Osteoblast (primary cell): Measurements from ENCODE around the gene MACROH2A1. TPM values are rescaled to one million over a fixed set of nuclear protein-coding genes. Genes with fewer than 3 reads are reported as not detected.

ENCODE experiments used
- DNase-seq: peaks from one replicate; pipeline ENCODE4 v3.0.0; 2011; ENCODE audit warnings: low spot score, mixed read lengths; ENCODE audit not compliant: insufficient read length; ENCODE audit errors: missing footprints
- H2AFZ ChIP-seq: 2 replicates; pipeline ENCODE4 v1.6.0; 2011; ENCODE audit warnings: mild to moderate bottlenecking, low read length
- H3K27ac ChIP-seq: 2 replicates; pipeline ENCODE4 v1.5.1; 2011; ENCODE audit warnings: mild to moderate bottlenecking, low read depth, low read length, moderate library complexity
- H3K27me3 ChIP-seq: 2 replicates; pipeline ENCODE4 v1.6.0; 2012; ENCODE audit warnings: mild to moderate bottlenecking, control low read depth, inconsistent platforms, low read length, moderate library complexity; ENCODE audit not compliant: insufficient read depth
- H3K36me3 ChIP-seq: 2 replicates; pipeline ENCODE4 v1.5.1; 2011; ENCODE audit warnings: mild to moderate bottlenecking, low read length, control low read depth, moderate library complexity; ENCODE audit not compliant: insufficient read depth
- H3K4me1 ChIP-seq: 2 replicates; pipeline ENCODE4 v1.5.1; 2011; ENCODE audit warnings: mild to moderate bottlenecking, low read length, control low read depth, moderate library complexity; ENCODE audit not compliant: insufficient read depth
- H3K4me2 ChIP-seq: 2 replicates; pipeline ENCODE4 v1.6.0; 2011; ENCODE audit warnings: mild to moderate bottlenecking, low read length; ENCODE audit not compliant: insufficient read depth
- H3K4me3 ChIP-seq: fragments of 200-600 bp; sonication (generic); 3 replicates; pipeline ENCODE4 v1.5.1; 2012; ENCODE audit warnings: mild to moderate bottlenecking, low read length, inconsistent platforms; ENCODE audit not compliant: insufficient read depth
- H3K79me2 ChIP-seq: 2 replicates; pipeline ENCODE4 v1.6.0; 2012; ENCODE audit warnings: mild to moderate bottlenecking, low read length, control low read depth, inconsistent platforms; ENCODE audit not compliant: insufficient read depth
- H3K9me3 ChIP-seq: 2 replicates; pipeline ENCODE4 v1.5.1; 2011; ENCODE audit warnings: low read depth, low read length, control low read depth
- H4K20me1 ChIP-seq: 2 replicates; pipeline ENCODE4 v1.6.0; 2012; ENCODE audit warnings: mild to moderate bottlenecking, low read length, control low read depth; ENCODE audit not compliant: insufficient read depth
- total RNA-seq: library from RNA; depleted of rRNA; stranded (reverse); fragments of >200 nt; gene quantifications from 2 replicates; pipeline ENCODE4 v1.2.3, GENCODE V29; 2012
- TF ChIP-seq, protein P1 (sequence below): IDR thresholded peaks from 2 replicates; pipeline ENCODE4 v1.5.1; 2011; ENCODE audit warnings: mild to moderate bottlenecking, low read depth, low read length, moderate library complexity; ENCODE audit errors: extremely low read depth

MACROH2A1 gene
- total RNA-seq, 1 donor = 162 TPM

DNA sequence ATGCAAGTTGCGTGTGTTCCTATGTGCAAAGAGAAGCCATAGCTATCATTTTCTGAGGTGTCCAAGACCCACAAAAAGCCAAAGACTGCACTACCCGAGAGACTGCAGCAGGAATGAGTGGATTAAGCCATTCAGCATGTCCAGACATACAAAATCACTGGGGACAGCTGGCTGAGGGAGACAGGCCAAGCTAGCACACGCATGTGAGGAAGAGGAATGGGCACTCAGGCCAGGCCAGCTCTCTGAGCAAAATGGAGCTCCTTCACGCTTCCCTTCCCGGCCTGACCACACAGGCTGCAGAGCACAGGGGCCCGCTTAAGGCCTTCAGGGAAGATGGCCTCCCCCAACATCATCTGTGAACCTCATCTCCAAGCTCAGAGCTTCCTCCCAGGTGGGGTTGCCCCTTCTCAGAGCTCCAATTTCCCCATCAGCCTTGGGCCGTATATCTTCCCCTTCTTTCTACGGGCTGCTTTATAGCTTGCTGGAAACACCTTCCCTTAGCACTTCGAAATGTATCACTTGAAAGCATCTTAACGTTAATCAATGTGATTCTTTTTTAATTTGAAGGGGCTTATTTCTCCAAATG lies 39.7 kb upstream of the MACROH2A1 start:
- no peak overlapping the region for H3K4me3 ChIP-seq
- peak; percentile 15 for DNase-seq
- no peak overlapping the region for H2AFZ ChIP-seq
- H3K4me2 ChIP-seq = no peak overlapping the region
- TF ChIP-seq, protein P1, sequence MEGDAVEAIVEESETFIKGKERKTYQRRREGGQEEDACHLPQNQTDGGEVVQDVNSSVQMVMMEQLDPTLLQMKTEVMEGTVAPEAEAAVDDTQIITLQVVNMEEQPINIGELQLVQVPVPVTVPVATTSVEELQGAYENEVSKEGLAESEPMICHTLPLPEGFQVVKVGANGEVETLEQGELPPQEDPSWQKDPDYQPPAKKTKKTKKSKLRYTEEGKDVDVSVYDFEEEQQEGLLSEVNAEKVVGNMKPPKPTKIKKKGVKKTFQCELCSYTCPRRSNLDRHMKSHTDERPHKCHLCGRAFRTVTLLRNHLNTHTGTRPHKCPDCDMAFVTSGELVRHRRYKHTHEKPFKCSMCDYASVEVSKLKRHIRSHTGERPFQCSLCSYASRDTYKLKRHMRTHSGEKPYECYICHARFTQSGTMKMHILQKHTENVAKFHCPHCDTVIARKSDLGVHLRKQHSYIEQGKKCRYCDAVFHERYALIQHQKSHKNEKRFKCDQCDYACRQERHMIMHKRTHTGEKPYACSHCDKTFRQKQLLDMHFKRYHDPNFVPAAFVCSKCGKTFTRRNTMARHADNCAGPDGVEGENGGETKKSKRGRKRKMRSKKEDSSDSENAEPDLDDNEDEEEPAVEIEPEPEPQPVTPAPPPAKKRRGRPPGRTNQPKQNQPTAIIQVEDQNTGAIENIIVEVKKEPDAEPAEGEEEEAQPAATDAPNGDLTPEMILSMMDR = no peak
- no peaks in the 10 kb centered on the region for H3K79me2 ChIP-seq
- no peaks in the 10 kb centered on the region for H4K20me1 ChIP-seq
- no peak overlapping the region for H3K27ac ChIP-seq
- peaks cover 31% of the 10 kb centered on the region for H3K4me1 ChIP-seq
- no peaks in the 10 kb centered on the region for H3K27me3 ChIP-seq
- no peaks in the 10 kb centered on the region for H3K36me3 ChIP-seq
- H3K9me3 ChIP-seq = no peaks in the 10 kb centered on the region

DNA sequence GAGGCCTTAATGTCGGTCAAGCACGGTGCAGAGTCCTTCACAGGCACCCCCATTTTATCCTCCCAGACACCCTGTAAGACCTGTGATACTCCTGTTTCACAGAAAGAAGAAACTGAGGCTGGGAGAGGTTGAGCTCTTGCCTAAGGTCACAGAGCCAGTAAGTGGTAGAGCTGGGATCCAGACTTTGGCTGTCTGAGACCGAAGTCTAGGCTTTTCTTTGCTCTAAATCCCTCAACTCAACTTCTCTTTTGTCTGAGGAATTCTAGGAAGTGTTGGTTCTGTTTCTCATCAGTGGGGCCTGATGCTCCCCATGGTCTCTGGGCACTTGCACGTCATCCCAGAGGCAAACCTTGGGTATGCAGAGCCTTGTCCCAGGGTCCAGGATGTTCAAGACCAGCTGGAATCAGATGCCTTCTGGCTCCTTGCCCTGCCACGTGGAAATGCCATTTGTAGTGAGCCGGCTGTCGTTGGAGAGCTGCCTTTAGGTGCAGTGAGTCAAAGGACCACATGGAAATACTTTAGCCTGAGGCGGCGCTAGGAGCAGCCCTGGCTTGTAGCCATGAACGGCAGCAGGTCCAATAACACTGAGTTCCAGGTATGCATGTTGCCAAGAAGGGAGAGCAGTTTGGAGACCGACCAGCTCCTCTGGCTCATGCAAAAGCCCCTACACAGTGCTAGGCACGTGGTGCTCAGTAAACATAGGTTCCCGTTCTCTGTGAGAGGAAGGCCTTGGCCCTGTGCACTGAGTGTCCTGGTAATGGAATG lies 38.9 kb upstream of the MACROH2A1 start:
- Histone ChIP-seq H3K79me2 (no peaks in the 10 kb centered on the region), H3K4me1 (peaks cover 37% of the 10 kb centered on the region), H3K27ac (peak overlapping the region; percentile 39), H2AFZ (peak overlapping the region; percentile 4), H3K4me2 (peak overlapping the region; percentile 1), H3K27me3 (no peaks in the 10 kb centered on the region), H3K4me3 (no peak overlapping the region), H3K9me3 (no peaks in the 10 kb centered on the region), H4K20me1 (no peaks in the 10 kb centered on the region), H3K36me3 (no peaks in the 10 kb centered on the region)
- TF ChIP-seq, protein P1 = peak; percentile 19
- DNase-seq = peak; percentile 92

DNA sequence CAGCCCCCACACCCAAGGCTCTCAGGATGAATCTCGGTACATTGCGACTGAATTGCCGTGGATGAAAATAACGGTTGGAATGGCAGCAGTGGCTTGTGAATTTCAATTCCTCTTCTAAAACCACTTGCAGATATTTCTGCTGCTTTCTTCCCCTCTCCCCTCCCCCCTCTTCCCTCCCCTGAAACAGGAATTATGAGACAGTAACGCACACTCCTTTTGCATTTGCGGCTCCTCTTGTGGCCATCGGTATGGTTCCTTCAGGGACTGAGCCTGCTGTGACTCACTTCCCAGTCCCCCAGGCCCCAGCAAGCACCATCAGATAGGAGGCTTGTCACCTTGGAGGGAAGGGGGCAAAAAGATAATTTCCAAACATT lies 38.4 kb upstream of the MACROH2A1 start:
- Histone ChIP-seq H3K4me3 (no peak overlapping the region), H3K4me1 (peaks cover 37% of the 10 kb centered on the region), H3K36me3 (no peaks in the 10 kb centered on the region), H3K79me2 (no peaks in the 10 kb centered on the region), H3K9me3 (no peaks in the 10 kb centered on the region), H4K20me1 (no peaks in the 10 kb centered on the region), H2AFZ (no peak overlapping the region), H3K27me3 (no peaks in the 10 kb centered on the region), H3K4me2 (peak overlapping the region; percentile 1), H3K27ac (peak overlapping the region; percentile 39)
- TF ChIP-seq, protein P1 = no peak
- peak; percentile 67 for DNase-seq

DNA sequence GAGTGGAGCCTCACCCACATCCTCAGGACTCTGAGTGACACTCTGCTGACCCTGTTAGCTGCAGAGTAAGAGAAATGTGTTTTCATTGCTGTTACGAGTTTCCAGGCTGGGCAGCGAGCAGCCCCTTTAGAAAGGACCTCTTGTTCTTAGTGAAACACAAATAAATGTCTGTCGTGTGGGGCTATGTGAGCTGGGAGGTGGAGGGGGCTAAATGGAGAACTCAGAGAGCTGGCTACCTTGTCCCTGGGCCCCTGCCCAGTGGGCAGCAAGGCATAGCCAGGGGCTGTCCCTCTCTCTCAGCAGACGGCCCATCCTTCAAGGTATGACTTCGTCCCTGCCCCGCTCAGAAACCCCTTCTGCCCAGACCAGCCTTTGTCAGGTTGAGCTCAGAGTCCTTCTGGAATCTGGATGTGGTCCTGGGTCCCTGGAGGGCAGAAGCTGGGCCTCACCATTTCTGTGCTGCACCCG lies 38.0 kb upstream of the MACROH2A1 start:
- TF ChIP-seq, protein P1 = no peak
- H3K27me3 ChIP-seq = no peaks in the 10 kb centered on the region
- H3K4me3 ChIP-seq = no peak overlapping the region
- no peaks in the 10 kb centered on the region for H3K36me3 ChIP-seq
- no peak overlapping the region for H2AFZ ChIP-seq
- peaks cover 37% of the 10 kb centered on the region for H3K4me1 ChIP-seq
- no peak overlapping the region for H3K4me2 ChIP-seq
- peak; percentile 30 for DNase-seq
- H4K20me1 ChIP-seq = no peaks in the 10 kb centered on the region
- no peaks in the 10 kb centered on the region for H3K79me2 ChIP-seq
- no peaks in the 10 kb centered on the region for H3K9me3 ChIP-seq
- H3K27ac ChIP-seq = no peak overlapping the region
